ENCODE measurements around the gene CCSER1. TPM values are rescaled to one million over a fixed set of nuclear protein-coding genes. Genes with fewer than 3 reads are reported as not detected.

CCSER1 gene
- total RNA-seq (ENCODE audit: low replicate concordance) = 18.1 and 25.5 TPM in 2 replicates
- long read RNA-seq, partial matches to known transcripts = 13 of 30 reads
- long read RNA-seq, other reads (novel, unspliced or antisense) = 17 of 30 reads

- Mint-ChIP-seq H3K4me1 (ENCODE audit: unreplicated experiment) (peaks cover 17% of the 10 kb centered on the region), H3K27ac (peak within 1 kb of the TSS; percentile 97), H3K9me3 (no peaks in the 10 kb centered on the region), H3K27me3 (peaks cover 13% of the 10 kb centered on the region), H3K36me3 (no peaks in the 10 kb centered on the region), H3K4me3 (peak within 1 kb of the TSS; percentile 99)
- DNase-seq (ENCODE audit: extremely low spot score, unreplicated experiment) = peak; percentile 77
- TF ChIP-seq CTCF (conservative IDR thresholded peaks at IDR 0.05) = no peak
Measured at GRCh38 chr4:90127223-90127705, at the start of gene CCSER1. Gene CCSER1 (plus strand): TSS chr4:90127394.

GRCh38 chr4:90078440-90078839, 48.8 kb upstream of the CCSER1 start:
- Mint-ChIP-seq H3K4me1 (ENCODE audit: unreplicated experiment) (peaks cover 5% of the 10 kb centered on the region), H3K36me3 (no peaks in the 10 kb centered on the region), H3K27me3 (peaks cover 3% of the 10 kb centered on the region), H3K9me3 (no peaks in the 10 kb centered on the region), H3K4me3 (no peak overlapping the region), H3K27ac (no peak overlapping the region)
- DNase-seq (ENCODE audit: extremely low spot score, unreplicated experiment) = no peak
- no peak for TF ChIP-seq CTCF (conservative IDR thresholded peaks at IDR 0.05)

GRCh38 chr4:90080116-90080515, 47.1 kb upstream of the CCSER1 start:
- no peak for DNase-seq (ENCODE audit: extremely low spot score, unreplicated experiment)
- Mint-ChIP-seq H3K4me3 (no peak overlapping the region), H3K4me1 (ENCODE audit: unreplicated experiment) (peaks cover 5% of the 10 kb centered on the region), H3K27me3 (no peaks in the 10 kb centered on the region), H3K27ac (no peak overlapping the region), H3K9me3 (no peaks in the 10 kb centered on the region), H3K36me3 (no peaks in the 10 kb centered on the region)
- no peak for TF ChIP-seq CTCF (conservative IDR thresholded peaks at IDR 0.05)

GRCh38 chr4:90081432-90082144, 45.6 kb upstream of the CCSER1 start:
- Mint-ChIP-seq H3K9me3 (no peaks in the 10 kb centered on the region), H3K27me3 (no peaks in the 10 kb centered on the region), H3K36me3 (no peaks in the 10 kb centered on the region), H3K4me3 (no peak overlapping the region), H3K27ac (no peak overlapping the region), H3K4me1 (ENCODE audit: unreplicated experiment) (peaks cover 5% of the 10 kb centered on the region)
- no peak for DNase-seq (ENCODE audit: extremely low spot score, unreplicated experiment)
- no peak for TF ChIP-seq CTCF (conservative IDR thresholded peaks at IDR 0.05)

- no peaks in the 10 kb centered on the region for H3K27me3 Mint-ChIP-seq
- H3K27ac Mint-ChIP-seq = no peak overlapping the region
- H3K4me1 Mint-ChIP-seq (ENCODE audit: unreplicated experiment) = peaks cover 5% of the 10 kb centered on the region
- H3K36me3 Mint-ChIP-seq = no peaks in the 10 kb centered on the region
- H3K4me3 Mint-ChIP-seq = no peak overlapping the region
- no peaks in the 10 kb centered on the region for H3K9me3 Mint-ChIP-seq
- TF ChIP-seq CTCF (conservative IDR thresholded peaks at IDR 0.05) = no peak
- no peak for DNase-seq (ENCODE audit: extremely low spot score, unreplicated experiment)
Measured at GRCh38 chr4:90082449-90082848, 44.7 kb upstream of the CCSER1 start.
